Right ventricle myocardium inferior (tissue), 1 donor: Measurements from ENCODE around the gene MIPEP. TPM values are rescaled to one million over a fixed set of nuclear protein-coding genes. Genes with fewer than 3 reads are reported as not detected.
A peak's percentile ranks its signal among the peaks of the same experiment; 100 is the strongest.

ENCODE experiments used
- ATAC-seq: fragments of 200-7000 bp; cut with Tn5 transposase; one replicate; pipeline ENCODE4 v1.9.1; 2020; ENCODE audit warnings: mild to moderate bottlenecking, moderate library complexity
- DNase-seq: peaks from one replicate; pipeline ENCODE4 v3.0.0; 2021; ENCODE audit errors: missing footprints
- intact Hi-C: fragments of 100-400 bp; cut with DNase I; formaldehyde crosslinking; loops from one replicate; pipeline ENCODE4 v1.11.0; 2022
- total RNA-seq: library from RNA; stranded (reverse); fragmentation: NEBNext Ultra II Directional; extraction: Animal tissue kit (Norgen Biotek cat#: 25700); gene quantifications from one replicate; pipeline ENCODE4 v1.2.1, GENCODE V29; 2021
- donor health status: DM: no; HTN: yes; CAD: no; lungs with severe emphysema.

MIPEP gene
- total RNA-seq, 1 donor from 2014 or later, result 37.7 TPM

GRCh38 chr13:23680845-23681669, 208.1 kb downstream of the MIPEP start:
- intact Hi-C loops, result no loop called here
- no peak for DNase-seq
- ATAC-seq, result peak; percentile 51

Other genes starting within 250 kb of the MIPEP start
- 3.1 TPM for gene C1QTNF9B, start 8.1 kb upstream of the MIPEP start, total RNA-seq